Sigmoid colon (tissue), 7 donors: ENCODE results near the gene TAAR2. TPM values are rescaled to one million over a fixed set of nuclear protein-coding genes. Genes with fewer than 3 reads are reported as not detected.

Experiments
- DNase-seq: peaks from one replicate; pipeline ENCODE4 v3.0.0-alpha.2; 2019
- H3K27ac ChIP-seq, 4 donors: fragments of 200-600 bp; sonication (generic); one replicate each; pipeline ENCODE4 v1.5.1; 2016 to 2019; ENCODE audit warnings: mild to moderate bottlenecking in 1 of 4
- H3K27me3 ChIP-seq, 3 donors: fragments of 200-600 bp; sonication (generic); one replicate each; pipeline ENCODE4 v1.5.1; 2019; ENCODE audit warnings: mild to moderate bottlenecking in 1 of 3
- H3K36me3 ChIP-seq, 4 donors: fragments of 200-600 bp; sonication (generic); one replicate each; pipeline ENCODE4 v1.5.1; 2016 to 2019
- H3K4me1 ChIP-seq, 4 donors: fragments of 200-600 bp; sonication (generic); one replicate each; pipeline ENCODE4 v1.5.1; 2017 to 2019
- H3K4me3 ChIP-seq, 4 donors: fragments of 200-600 bp; sonication (generic); one replicate each; pipeline ENCODE4 v1.5.1; 2017 to 2019; ENCODE audit warnings: mild to moderate bottlenecking in 2 of 4, moderate library complexity in 1 of 4
- H3K9me3 ChIP-seq, 4 donors: fragments of 200-600 bp in 3 of 4; sonication (generic) in 3 of 4; one replicate each; pipeline versions ENCODE4 v1.5.1 to v1.6.1; 2013 to 2019
- EP300 ChIP-seq, 4 donors: sonication (generic); formaldehyde crosslinking; IDR thresholded peaks; one replicate each; pipeline ENCODE4 v1.6.1; 2017; ENCODE audit warnings: antibody characterized with exemption in 4 of 4
- POLR2A ChIP-seq, 2 donors: fragments of 450-650 bp; IDR thresholded peaks; one replicate each; pipeline ENCODE4 v1.6.1; 2016; ENCODE audit warnings: antibody characterized with exemption in 2 of 2, mild to moderate bottlenecking in 2 of 2, moderate library complexity in 2 of 2
- POLR2AphosphoS5 ChIP-seq, 4 donors: sonication (generic); formaldehyde crosslinking; IDR thresholded peaks; one replicate each; pipeline ENCODE4 v1.6.1; 2017; ENCODE audit warnings: antibody characterized with exemption in 4 of 4
- WGBS, 2 donors: extraction: QIAGEN DNeasy Blood & Tissue Kit; methylation state at CpG; one replicate each; pipeline ENCODE4 v1.1.7; 2013; 5-methylcytosine and 5-hydroxymethylcytosine counted together
- intact Hi-C: fragments of 100-400 bp; cut with DNase I; formaldehyde crosslinking; loops from one replicate; pipeline ENCODE4 v1.15.1; 2023
- polyA plus RNA-seq, 3 donors: library from polyadenylated mRNA; stranded (reverse); fragments of 200-250 nt; gene quantifications; one replicate each; pipeline ENCODE4 v1.2.3, GENCODE V29; 2013
- total RNA-seq, 4 donors: library from RNA; depleted of rRNA; stranded (reverse); fragments of >200 nt; gene quantifications; one replicate each; pipeline ENCODE4 v1.1.0, GENCODE V29; 2016
- TF ChIP-seq, protein P1 (sequence below), 4 experiments: fragments of 450-650 bp in 3 of 4; fragments of 200-600 bp in 1 of 4; IDR thresholded peaks; one replicate each; pipeline ENCODE4 v1.5.1; 2016 to 2019; ENCODE audit warnings: antibody characterized with exemption in 4 of 4, mild to moderate bottlenecking in 3 of 4, moderate library complexity in 2 of 4
- donor health status: healthy with polysubstance abuse.
- donor health status: Bipolar disorder and iron deficiency.
- donor health status: healthy.

Gene TAAR2
- total and polyA plus RNA-seq, 7 donors = not detected

DNA sequence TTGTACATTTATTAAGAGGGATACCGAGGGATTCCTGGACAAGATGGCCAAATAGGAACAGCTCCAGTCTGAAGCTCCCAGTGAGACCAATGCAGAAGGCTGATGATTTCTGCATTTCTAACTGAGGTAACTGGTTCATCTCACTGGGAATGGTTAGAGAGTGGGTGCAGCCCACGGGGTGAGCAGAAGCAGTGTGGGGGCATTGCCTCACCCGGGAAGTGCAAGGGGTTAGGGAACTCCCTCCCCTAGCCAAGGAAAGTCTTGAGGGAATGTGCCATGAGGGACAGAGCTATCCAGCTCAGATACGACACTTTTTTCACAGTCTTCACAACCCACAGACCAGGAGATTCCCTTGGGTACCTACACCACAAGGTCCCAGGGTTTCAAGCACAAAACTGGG lies 10.7 kb upstream of the TAAR2 start:
- no peak for DNase-seq
- H3K9me3 ChIP-seq = no peaks in the 10 kb centered on the region
- intact Hi-C loops = no loop called here
- TF ChIP-seq POLR2AphosphoS5 (IDR thresholded peaks at IDR 0.05) = no peak
- TF ChIP-seq EP300 (IDR thresholded peaks at IDR 0.05) = no peak
- TF ChIP-seq, protein P1, sequence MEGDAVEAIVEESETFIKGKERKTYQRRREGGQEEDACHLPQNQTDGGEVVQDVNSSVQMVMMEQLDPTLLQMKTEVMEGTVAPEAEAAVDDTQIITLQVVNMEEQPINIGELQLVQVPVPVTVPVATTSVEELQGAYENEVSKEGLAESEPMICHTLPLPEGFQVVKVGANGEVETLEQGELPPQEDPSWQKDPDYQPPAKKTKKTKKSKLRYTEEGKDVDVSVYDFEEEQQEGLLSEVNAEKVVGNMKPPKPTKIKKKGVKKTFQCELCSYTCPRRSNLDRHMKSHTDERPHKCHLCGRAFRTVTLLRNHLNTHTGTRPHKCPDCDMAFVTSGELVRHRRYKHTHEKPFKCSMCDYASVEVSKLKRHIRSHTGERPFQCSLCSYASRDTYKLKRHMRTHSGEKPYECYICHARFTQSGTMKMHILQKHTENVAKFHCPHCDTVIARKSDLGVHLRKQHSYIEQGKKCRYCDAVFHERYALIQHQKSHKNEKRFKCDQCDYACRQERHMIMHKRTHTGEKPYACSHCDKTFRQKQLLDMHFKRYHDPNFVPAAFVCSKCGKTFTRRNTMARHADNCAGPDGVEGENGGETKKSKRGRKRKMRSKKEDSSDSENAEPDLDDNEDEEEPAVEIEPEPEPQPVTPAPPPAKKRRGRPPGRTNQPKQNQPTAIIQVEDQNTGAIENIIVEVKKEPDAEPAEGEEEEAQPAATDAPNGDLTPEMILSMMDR (IDR thresholded peaks at IDR 0.05) = no peak
- TF ChIP-seq POLR2A (IDR thresholded peaks at IDR 0.05) = no peak
- H3K4me3 ChIP-seq = no peak overlapping the region
- WGBS, 2 donors = 74 to 81% methylated on average over 4 of the region's 4 CpGs
- no peaks in the 10 kb centered on the region for H3K27me3 ChIP-seq
- no peaks in the 10 kb centered on the region for H3K36me3 ChIP-seq
- H3K4me1 ChIP-seq = no peaks in the 10 kb centered on the region
- H3K27ac ChIP-seq = no peak overlapping the region

DNA sequence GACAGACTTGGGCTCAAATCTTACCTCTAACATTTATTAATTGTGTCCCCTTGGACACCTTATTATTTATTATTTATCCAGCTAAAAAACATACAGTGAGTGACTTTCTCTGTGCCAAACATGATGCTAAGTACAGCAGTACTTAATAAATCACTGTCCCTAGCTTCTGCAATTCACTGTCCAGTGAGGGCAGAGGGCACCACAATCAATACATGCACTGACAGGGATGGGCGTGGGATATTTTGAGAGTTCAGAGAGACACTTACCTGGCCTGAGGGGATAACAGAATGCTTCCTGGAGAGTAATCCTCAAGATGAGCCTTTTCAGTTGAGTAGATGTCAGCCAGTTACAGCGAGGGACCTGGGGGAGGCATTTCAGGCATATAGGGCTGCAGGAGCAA lies 9.3 kb upstream of the TAAR2 start:
- WGBS, 2 donors = 89% methylated on average over 2 of the region's 2 CpGs
- TF ChIP-seq EP300 (IDR thresholded peaks at IDR 0.05) = no peak
- TF ChIP-seq, protein P1 (IDR thresholded peaks at IDR 0.05) = no peak
- TF ChIP-seq POLR2A (IDR thresholded peaks at IDR 0.05) = no peak
- TF ChIP-seq POLR2AphosphoS5 (IDR thresholded peaks at IDR 0.05) = no peak
- Histone ChIP-seq H3K4me1 (no peaks in the 10 kb centered on the region), H3K4me3 (no peak overlapping the region), H3K9me3 (no peaks in the 10 kb centered on the region), H3K27me3 (no peaks in the 10 kb centered on the region), H3K27ac (no peak overlapping the region), H3K36me3 (no peaks in the 10 kb centered on the region)
- no peak for DNase-seq
- intact Hi-C loops = no loop called here

DNA sequence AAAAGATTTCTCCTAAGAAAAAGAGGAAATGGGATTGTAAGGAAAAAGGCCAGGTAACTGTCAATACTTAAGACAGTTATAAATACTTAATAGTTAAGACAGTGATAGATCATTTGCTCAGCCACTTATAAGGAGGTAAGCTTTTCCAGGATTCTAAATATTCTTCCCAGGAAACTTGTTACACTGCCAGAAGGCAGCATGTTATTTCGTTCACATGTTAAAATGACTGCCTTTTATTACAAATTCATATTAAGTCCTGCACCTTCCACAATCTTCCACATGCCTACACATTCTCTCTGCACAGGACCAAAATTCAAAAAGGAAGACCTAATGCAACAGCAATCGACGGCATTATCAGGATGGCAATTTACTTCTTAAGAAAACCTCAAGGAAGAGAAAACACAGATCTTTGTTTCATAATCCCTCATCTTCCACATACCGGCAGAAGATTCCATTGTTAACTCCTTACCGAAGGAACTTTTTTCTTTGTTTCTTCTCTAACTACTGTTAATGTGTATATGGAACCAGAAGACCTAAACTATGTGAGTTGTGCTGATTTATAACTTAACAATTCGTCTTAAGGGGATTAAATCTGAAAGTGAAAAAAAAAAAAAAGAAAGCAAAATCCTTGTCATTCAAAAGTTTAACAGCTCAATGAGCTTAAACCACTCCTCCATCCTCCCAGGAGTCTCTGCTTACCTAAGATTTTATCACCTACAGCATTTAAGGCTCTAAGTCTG lies 799 bp downstream of the TAAR2 start:
- no peaks in the 10 kb centered on the region for H3K27me3 ChIP-seq
- intact Hi-C loops = no loop called here
- 51 to 72% methylated on average over 6 of the region's 6 CpGs for WGBS, 2 donors

GRCh38 chr6:132616677-132617076 lies 7.4 kb downstream of the TAAR2 start:
- H3K9me3 ChIP-seq = no peaks in the 10 kb centered on the region
- no peak overlapping the region for H3K4me3 ChIP-seq
- TF ChIP-seq, protein P1 (IDR thresholded peaks at IDR 0.05) = no peak
- TF ChIP-seq POLR2AphosphoS5 (IDR thresholded peaks at IDR 0.05) (no peak), EP300 (IDR thresholded peaks at IDR 0.05) (no peak), POLR2A (IDR thresholded peaks at IDR 0.05) (no peak)
- no peak overlapping the region for H3K27ac ChIP-seq
- H3K4me1 ChIP-seq = no peaks in the 10 kb centered on the region
- WGBS, 2 donors = 37 to 66% methylated on average over 1 of the region's 1 CpG
- H3K27me3 ChIP-seq = no peaks in the 10 kb centered on the region
- no peak for DNase-seq
- H3K36me3 ChIP-seq = no peaks in the 10 kb centered on the region
- intact Hi-C loops = no loop called here

More for the DNA sequence above, 799 bp downstream of the TAAR2 start:
- Histone ChIP-seq H3K4me1 (no peaks in the 10 kb centered on the region), H3K36me3 (no peaks in the 10 kb centered on the region), H3K27ac (no peak overlapping the region), H3K9me3 (peaks cover 0 to 3% (median 0%) of the 10 kb centered on the region in 4 donors), H3K4me3 (no peak overlapping the region)
- DNase-seq = no peak
- TF ChIP-seq POLR2AphosphoS5 (IDR thresholded peaks at IDR 0.05) (no peak), POLR2A (IDR thresholded peaks at IDR 0.05) (no peak), EP300 (IDR thresholded peaks at IDR 0.05) (no peak)
- TF ChIP-seq, protein P1 (IDR thresholded peaks at IDR 0.05) = no peak

GRCh38 chr6:132614554-132614953 lies 9.5 kb downstream of the TAAR2 start:
- Histone ChIP-seq H3K4me3 (no peak overlapping the region), H3K27ac (no peak overlapping the region), H3K36me3 (no peaks in the 10 kb centered on the region), H3K27me3 (no peaks in the 10 kb centered on the region), H3K9me3 (no peaks in the 10 kb centered on the region), H3K4me1 (no peaks in the 10 kb centered on the region)
- intact Hi-C loops = no loop called here
- TF ChIP-seq EP300 (IDR thresholded peaks at IDR 0.05) (no peak), POLR2A (IDR thresholded peaks at IDR 0.05) (no peak), POLR2AphosphoS5 (IDR thresholded peaks at IDR 0.05) (no peak)
- TF ChIP-seq, protein P1 (IDR thresholded peaks at IDR 0.05) = no peak
- DNase-seq = no peak
- WGBS, 2 donors = 42 to 48% methylated on average over 7 of the region's 7 CpGs
